Colon (tissue), 2 donors: ENCODE measurements around the gene PML.

Experiments
- FAIRE-seq: peaks from 2 replicates; lab custom pipeline; 2012; peaks lifted over from hg19 to GRCh38; lab: Jason Lieb, UNC
- donor health status: control.
- donor health status: control.

The PML gene, protein sequence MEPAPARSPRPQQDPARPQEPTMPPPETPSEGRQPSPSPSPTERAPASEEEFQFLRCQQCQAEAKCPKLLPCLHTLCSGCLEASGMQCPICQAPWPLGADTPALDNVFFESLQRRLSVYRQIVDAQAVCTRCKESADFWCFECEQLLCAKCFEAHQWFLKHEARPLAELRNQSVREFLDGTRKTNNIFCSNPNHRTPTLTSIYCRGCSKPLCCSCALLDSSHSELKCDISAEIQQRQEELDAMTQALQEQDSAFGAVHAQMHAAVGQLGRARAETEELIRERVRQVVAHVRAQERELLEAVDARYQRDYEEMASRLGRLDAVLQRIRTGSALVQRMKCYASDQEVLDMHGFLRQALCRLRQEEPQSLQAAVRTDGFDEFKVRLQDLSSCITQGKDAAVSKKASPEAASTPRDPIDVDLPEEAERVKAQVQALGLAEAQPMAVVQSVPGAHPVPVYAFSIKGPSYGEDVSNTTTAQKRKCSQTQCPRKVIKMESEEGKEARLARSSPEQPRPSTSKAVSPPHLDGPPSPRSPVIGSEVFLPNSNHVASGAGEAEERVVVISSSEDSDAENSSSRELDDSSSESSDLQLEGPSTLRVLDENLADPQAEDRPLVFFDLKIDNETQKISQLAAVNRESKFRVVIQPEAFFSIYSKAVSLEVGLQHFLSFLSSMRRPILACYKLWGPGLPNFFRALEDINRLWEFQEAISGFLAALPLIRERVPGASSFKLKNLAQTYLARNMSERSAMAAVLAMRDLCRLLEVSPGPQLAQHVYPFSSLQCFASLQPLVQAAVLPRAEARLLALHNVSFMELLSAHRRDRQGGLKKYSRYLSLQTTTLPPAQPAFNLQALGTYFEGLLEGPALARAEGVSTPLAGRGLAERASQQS

DNA sequence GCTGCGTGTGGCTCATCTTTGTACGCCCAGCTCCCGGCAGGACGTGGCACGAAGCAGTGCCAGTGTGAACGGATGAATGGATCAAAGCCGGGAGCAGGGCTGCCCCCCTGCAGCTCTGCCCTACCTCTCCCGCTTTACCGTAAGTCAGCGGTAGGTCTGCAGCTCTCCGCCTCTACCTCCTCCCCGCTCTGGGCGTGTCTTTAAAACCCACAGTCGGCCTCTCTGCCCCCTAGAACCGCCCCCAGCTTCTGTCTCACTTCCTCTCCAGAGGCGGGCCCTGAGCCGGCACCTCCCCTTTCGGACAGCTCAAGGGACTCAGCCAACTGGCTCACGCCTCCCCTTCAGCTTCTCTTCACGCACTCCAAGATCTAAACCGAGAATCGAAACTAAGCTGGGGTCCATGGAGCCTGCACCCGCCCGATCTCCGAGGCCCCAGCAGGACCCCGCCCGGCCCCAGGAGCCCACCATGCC lies at the start of gene PML:
TSS of gene PML (plus strand) at position 304 of the 471 bp plus-strand sequence. CDS start at position 401, 97 bp downstream.
- FAIRE-seq, result no peak

DNA sequence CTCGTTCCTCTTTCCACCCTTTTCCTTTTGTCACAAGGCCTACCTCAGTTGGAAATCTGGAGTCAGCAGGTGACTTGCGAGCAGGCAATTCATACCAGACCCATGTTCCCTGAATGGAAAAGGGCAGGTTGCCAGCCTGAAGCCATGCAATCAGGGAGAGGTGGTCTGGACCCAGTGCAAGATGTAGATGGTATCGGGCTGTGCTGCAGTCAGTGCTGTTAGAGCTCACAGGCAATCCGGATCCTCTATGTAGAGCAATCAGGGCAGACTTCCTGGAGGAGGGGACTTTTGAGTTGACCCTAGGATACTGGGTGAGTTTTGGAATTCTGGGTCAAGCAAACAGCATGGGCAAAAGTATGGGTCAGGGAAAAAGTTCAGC lies 49.4 kb upstream of the PML start:
- no peak for FAIRE-seq

DNA sequence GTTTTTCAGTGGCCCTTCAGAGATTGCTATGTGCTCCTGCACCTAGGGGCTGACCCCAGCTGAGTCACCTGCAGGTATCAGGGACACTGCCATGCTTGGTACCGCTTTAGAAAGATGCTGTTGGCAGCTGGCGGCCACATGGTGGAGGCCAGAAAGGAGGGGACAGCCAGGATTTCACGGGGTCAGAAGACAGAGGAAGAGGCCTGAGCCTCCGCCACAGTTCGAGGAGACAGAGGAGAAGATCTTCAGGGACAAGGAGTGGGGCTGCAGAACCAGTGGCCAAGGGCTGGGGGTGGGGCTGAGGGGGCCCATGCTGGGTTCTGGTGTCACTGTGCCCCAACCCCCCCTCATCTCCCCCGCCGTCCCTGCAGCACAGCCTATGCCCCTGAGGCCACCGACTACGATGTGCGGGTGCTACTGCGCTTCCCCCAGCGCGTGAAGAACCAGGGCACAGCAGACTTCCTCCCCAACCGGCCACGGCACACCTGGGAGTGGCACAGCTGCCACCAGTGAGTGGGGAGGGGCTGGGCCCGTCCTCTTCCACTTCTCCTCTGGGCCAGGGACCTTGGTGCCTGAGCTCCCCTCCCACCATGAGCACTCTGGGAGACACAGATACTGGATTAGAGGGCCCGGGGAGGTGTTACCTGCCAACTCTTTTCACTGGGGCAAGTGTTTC lies 48.3 kb upstream of the PML start:
- FAIRE-seq, result no peak

DNA sequence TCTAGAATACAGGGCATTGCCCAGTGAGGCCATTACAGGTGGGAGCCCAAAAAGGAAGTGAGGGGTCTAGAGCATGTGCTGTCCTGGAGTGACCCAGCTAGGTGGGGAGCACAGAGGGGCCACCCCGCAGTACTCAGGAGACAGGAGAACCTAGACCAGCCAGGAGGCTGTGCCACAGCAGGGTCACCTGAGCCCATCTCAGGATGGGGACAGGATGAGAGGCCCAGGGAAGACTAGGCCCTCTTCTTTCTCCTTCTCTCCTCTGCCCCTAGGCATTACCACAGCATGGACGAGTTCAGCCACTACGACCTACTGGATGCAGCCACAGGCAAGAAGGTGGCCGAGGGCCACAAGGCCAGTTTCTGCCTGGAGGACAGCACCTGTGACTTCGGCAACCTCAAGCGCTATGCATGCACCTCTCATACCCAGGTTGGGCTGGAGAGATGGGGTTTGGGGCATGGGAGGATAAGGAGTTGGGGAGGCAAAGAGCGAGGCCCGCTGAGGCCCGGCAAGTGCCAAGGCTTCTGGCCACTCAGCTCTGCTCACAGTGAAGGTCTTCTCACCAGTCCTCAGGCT lies 47.6 kb upstream of the PML start:
- FAIRE-seq, result no peak

DNA sequence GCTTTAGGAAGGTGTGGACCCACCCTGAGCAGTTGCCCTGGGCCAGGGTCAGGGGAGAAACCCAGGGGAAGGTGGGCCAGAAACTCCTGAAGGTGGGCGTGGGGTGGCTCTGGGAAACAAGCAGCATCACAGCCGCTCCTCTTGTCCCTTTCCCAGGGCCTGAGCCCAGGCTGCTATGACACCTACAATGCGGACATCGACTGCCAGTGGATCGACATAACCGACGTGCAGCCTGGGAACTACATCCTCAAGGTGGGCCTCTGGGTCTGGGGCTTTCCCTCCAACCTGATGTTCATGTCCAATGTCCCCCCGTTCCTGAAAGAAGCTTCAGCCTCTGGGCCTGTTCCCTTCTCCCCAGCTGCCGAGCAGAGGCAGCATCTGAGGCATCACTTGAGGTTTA lies 46.9 kb upstream of the PML start:
- no peak for FAIRE-seq

DNA sequence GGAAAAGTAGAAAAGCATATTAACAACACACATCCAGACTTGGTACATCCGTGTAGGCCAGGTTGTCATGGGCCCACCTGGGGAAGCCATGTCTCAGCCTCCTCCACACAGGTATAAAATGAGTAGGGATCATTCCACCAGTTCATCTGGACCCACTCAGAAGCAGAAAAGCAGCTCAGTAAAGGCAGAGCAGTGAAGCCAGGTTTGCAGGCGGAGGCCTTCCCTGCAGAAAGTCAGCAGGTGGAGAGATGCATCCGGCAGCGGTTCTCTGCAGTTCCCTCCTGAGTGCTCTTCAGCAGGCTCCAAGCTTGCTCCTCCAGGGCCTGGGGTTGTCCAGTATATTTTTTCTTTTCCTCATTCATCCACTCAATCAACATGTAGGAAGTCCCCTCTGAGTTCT lies 46.1 kb upstream of the PML start:
- no peak for FAIRE-seq

DNA sequence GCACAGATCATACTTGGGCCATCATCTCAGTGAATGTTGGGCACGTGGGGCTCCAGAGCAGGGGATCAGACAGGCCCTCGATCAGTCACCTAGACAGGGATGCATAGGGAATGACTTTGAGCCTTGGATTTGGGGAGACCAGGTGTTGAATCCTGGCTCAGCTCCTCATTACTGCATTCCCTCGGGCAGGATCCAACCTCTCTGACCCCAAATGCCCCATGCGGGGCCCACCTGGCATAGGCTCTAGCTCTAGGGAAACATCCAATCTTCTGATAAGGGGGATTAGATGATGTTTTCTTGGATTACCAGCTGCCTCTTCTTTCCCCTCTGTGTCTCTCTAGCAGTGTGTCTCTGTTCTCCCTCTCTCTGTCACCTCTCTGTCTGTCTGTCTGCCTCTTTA lies 45.5 kb upstream of the PML start:
- FAIRE-seq, result no peak

DNA sequence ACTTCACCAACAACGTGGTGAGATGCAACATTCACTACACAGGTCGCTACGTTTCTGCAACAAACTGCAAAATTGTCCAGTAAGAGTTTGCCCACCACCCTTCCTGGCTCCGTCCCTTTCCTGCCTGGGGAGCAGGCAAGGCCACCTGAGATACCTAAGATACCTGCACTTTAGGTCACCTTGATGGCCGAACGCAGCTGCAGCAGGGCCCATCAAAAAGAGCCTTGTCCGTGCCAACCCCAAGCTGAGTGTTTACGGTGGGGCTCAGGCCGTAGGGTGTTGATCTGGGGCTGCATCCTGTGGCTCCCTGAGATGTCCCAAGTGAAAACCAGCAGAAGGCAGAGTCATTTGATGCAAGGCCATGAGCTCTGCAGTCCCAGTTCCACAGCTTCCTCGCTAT lies 45.0 kb upstream of the PML start:
- FAIRE-seq, result no peak

DNA sequence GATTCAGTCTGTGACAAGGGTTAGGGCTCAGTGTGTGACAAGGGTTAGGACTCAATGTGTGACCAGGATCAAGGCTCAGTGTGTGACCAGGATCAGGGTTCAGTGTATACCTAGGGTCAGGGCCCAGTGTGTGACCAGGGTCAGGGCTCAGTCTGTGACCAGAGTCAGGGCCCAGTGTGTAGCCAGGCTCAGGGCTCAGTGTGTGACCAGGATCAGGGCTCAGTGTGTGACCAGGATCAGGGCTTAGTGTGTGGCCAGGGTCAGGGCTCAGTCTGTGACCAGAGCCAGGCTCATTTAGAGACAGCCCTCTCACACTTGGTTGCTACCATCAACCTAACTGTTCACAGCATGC lies 44.1 kb upstream of the PML start:
- FAIRE-seq, result no peak

DNA sequence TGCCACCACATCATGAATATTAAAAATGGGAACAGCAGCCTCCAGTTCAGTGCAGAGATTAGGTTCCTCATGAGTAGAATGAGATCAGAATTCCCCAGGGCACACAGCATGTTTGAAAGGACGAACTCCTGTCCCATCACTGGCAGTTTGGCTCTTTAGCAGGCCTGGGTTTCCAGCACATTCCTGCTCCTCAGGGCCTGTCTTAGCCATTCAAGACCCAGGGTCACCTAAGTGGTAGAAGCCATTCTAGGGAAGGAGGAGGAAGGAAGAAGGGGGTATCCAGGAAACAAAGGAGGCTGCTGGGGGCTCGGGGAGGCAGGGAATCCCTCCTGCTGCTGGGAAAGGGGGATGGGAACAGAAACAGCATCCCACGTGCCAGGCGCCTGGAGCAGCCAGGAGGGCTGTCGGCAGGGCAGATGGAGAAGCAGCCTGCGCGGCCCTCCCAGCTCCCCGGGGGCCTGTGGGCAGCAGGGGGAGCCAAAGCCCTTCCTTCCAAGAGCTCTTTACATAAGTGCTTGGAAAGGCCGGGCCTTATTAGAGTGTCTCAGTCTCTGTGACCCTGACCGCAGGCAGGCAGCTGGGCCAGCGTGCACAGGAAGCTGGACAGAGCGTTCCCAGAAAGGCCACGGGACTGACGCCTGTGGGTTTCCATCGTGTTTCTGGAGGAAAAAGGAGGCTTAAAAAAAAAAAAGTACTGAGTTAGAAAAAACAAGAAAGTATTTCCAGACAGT lies 43.5 kb upstream of the PML start:
- FAIRE-seq, result no peak

DNA sequence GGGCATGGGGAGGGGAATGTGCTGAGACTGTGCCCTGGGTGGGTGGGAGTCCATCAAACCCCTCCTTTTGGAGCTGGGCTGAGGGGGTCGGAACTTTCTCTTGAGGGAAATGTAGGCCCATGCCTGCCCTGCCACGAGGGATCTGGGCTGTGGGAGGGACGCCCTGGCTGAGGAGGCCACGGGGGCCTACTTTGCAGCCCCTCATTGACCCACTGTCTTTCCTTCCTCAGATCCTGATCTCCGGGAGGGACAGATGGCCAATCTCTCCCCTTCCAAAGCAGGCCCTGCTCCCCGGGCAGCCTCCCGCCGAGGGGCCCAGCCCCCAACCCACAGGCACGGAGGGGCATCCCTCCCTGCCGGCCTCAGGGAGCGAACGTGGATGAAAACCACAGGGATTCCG lies 42.9 kb upstream of the PML start:
- FAIRE-seq, result no peak

DNA sequence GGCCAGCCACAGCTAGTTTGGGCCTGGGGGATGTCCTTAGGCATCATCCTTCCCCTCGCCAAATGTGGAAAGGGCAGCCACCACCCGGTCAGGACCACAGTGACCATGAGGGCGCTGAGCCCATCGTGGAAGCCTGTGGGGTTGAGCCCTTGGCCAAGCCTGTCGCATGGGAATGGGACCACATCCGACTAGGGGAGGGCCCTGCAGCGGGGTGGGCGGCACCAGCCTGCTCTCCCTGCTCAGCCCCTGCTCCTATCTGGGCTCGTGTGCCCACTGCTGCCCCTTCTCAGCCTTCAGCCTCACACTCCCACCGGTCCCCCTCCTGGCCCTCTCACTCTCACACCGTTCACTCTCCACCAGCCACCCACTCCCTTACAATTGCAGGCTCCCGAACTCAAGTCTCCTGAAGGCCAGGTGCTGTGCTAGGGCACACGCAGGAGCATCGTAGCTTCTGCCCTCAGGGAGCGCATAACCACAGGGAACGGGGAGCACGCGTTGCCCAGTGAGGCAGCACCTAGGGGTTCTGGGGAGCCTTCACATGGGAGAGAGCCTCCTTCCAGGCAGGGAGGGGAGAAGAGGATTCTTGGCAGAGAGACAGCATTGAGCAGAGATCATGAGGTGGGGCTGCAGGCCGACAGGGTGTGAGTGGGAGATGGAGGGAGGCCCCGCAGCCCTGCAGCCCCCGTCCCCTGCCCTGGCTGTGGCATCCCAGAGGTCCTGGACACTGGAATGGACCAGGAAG lies 42.2 kb upstream of the PML start:
- no peak for FAIRE-seq

DNA sequence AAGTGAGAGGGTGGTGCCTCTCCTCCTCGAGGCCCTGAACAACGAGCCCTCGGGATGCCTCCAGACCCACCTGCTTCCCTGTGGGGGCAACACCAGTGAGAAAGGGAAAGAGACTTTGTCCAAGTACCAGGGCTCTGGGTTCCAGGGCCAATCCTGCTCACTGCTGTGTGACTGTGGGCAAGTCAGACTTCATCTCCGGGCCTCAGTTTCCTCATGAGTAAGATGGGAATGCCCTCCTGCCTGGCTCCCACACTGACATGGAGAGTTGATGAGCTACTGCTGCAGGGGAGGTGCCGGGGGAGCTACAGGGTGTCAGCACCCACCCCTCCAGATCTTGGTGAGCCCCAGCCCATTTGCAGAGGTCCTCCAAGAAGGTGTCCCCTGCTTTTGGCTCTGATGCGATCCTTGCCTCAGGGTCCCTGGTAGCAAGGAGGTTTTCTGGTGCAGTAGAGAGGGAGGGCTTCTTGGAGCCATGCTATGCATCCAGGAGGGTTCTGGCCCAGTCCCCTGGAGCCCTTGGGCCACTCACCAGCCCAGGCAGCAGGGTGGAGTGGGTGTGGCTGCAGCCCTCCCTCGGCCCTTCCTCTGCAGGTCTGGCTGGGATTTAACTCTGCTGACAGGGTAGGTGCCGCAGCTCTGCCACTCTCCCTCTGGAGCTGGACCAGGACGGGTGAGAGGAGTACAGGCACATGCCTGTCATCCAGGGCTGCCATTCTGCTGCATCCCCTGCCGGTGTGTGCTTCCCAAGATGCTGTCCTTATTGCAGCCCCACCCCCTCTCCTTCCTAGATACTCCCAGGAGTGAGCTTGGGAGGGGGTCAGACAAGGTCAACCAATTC lies 41.4 kb upstream of the PML start:
- FAIRE-seq, result no peak

DNA sequence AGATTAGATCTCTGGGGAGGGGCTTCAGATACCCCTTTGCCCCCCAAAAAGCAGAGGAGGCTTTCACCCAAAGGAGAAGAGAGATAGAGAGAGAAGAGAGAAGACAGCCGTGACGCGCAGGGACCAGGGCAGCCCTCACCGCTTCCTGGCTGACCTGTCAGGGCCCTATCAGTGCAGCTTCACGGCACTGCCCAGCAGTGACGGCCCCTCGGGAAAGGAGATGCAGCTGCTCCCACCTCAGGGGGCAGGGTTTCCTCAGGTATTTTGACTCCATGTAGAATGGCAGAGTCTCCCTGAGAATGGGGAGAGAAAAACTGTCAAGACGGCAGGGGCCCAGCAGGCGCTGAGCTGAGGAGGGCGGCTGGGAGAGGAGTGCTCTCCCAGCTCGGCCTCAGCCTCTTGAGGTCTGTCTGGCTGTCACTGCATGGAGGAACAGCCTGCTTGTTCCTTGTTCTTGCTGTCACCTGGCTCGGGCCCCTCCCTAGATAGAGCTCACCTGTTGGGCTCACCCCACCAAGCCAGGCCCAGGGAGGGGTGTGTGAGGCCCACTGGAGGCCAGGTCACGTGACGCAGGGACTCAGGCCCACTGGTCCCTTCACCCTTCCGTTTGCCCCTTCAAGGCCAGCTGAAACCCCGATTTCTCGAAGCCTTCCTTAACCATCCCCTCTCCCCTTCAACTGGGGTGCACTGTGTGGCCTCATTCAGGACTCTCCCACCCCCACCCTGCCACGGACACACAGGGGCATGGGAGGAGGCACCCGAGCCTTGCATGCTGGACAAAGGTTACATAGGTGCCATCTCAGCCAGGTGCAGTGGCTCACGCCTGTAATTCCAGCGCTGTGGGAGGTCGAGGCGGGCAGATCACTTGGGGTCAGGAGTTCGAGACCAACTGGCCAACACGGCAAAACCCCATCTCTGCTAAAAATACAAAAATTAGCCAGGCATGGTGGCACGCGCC lies 40.0 kb upstream of the PML start:
- no peak for FAIRE-seq

DNA sequence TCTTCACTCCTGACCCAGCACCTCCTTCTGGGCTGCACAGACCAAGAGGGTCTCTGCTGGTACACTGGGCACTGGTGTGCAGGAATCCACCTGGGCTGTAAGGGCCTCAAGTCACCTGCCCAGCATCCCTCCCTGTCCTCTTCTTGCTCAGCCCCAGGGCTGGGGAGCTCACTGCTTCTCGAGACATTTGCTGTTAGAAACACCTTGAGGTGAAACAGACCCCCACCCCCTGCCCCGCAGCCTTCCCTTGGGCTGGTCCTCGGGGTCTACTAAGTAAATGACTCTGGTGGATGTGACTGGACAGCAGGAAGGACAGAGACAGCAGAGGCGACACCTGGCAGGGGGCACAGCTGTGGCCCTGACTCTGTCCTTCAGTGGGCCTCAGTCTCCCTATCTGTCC lies 39.2 kb upstream of the PML start:
- no peak for FAIRE-seq

DNA sequence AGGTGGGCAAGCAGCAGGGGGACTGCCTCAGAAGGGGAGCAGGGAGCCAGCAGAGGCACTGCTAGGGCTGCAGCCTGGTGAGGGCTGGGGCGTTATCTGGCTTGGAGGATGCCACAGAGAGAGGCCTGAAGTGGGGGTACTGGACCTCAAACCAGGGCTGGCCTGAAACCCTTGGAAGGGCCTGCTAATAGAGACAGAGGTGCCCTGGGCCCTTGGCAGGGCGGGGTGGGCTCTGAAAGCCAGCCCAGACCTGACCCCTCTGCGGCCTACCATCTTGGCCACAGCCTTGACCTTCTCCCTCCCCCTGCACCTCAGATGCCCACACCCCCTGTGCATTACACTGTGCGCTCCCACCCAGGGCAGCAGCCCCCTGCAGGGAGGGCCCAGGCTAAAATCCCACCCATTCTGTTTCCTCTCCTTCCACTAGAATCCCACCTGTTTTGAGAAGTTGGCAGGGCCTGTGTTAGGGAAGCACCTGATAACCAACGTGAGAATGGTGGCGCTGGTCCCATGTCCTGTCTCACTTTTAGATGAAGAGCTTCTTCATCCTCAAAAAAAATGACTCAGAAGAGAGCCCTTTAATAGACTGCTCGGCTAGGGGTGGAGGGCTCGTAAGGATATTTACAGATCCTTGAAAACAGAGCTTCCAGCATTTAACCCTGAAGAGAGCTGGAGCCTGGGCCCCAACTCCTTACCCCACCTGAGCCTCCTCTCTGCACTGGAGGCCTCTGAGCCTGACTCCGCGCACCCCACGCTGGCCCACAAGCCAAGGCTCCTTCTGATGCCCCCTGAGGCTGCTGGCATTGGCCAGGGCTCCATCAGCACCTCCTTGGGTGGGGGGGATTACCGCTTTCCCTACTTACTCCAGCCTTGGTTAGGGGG lies 38.4 kb upstream of the PML start:
- no peak for FAIRE-seq

DNA sequence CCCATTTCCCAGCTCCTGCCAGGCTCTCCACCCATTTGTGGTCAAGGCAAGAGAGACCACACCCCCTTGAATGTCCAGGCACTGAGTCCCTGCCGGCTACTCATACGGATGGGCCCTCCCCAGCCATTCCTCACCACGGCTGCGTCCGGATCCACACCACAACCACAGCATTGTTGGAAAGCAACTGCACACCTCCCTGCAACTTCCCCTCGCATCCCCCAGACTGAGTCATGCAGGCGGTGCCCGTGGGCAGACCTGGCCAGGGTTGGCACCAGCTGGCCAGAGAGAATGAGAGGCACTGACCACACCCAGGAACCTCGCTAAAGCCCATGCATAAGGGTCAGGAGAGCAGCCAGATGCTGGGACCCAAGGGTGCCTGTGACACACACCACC lies 37.8 kb upstream of the PML start:
- FAIRE-seq, result no peak

DNA sequence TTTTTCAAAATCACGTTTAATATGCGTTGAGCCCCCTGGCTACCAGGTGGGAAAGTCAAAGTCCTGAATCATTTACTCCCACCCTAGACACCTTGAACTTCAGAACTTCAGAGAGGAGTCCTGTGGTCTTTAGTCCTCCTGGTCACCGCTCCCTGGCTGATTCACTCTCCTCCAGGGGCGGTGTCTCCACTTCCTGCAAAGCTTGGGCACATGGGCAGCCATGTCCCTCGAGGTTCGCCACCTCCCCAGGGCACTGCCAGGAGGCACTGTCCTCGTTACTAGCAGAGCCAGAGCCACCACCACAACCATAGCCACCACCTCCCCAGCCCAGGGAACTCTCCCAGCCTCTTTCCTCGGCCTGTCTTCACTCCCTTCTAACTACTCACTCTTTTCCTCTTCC lies 37.2 kb upstream of the PML start:
- FAIRE-seq, result no peak
